GM18868 (cell line): ENCODE results near the gene KMT5B.

Source experiments
- ATAC-seq: cut with Tn5 transposase; IDR thresholded peaks from one replicate; pipeline ENCODE4 v1.9.1; 2021; ENCODE audit warnings: mild to moderate bottlenecking, moderate library complexity; ENCODE audit not compliant: unreplicated experiment

The KMT5B gene

DNA sequence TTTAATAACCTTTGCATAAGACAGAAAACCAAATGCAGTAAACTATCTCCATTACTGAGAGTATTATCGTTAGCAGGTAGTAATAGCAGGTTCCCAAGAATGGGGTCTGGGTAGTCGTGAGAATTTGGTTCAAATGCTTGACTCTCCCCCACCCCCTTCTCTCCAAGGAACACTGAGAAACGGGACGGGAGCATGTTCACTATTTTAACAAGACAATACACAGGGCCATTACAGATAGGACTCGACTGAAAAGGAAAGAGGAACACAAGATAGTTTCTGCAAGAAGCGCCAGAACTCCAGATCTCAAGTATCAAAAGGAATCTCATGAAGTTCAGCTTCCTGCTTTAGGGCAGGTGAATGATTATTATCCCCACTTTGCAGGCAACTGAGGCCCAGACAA, 27.0 kb downstream of the KMT5B start:
- ATAC-seq, result no peak

- no peak for ATAC-seq
Observed at GRCh38 chr11:68181719-68182451, 31.2 kb downstream of the KMT5B start.

GRCh38 chr11:68179847-68180246, 33.2 kb downstream of the KMT5B start:
- no peak for ATAC-seq

- ATAC-seq, result no peak
Observed at GRCh38 chr11:68177877-68178276, 35.2 kb downstream of the KMT5B start.

DNA sequence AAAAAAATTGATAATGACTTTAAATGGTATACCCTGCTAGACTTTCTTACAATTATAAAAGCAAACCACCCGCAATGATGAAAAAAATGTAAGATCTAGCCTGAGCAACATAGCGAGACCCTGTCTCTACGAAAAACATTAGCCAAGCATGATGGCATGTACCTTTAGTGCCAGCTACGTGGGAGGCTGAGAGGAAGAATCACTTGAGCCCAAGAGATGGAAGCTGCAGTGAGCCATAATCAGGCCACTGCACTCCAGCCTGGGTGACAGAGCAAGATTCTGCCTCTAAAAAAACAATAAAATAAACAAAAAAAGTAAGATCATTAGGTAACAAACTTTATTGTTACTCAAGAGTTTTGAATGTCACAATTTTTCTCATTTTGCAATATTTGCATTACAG, 39.2 kb downstream of the KMT5B start:
- no peak for ATAC-seq

DNA sequence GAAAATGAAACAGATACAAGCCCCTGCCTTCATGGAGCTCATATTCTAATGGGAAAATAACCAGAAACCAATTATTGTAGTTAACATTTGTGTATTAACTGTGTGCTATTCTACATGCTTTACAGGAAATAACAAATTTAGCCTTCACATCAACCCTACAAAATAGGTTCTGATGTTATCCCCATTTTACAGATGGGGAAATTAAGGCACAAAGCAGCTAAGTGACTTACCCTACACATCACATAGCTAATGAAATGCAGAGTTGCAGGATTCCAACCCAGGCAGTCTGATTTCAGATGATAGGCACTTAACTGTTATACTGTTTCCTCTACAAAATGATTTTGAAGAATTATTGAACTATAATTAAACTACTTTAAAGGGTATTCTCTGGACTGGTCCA, 43.7 kb downstream of the KMT5B start:
- ATAC-seq, result no peak

DNA sequence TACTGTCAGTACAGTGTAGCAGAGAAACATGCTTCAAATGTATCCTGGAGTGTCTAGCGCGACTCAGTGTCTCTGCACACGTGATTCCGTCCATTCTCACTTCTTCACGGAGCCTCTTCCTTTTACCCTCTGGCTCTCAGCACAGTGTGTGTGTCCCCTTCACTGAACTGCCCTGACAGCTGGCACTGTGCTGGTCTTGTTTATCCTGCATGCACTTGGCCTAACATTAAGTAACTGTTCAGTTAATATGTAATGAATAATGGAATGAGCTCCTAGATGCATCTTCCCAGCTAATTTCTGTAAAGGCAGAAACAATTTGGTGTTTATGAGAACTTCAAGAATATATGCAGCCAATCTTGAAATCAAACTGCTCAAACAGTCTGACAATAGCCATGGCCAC, 44.4 kb downstream of the KMT5B start:
- ATAC-seq, result no peak

GRCh38 chr11:68167474-68167873, 45.6 kb downstream of the KMT5B start:
- ATAC-seq, result no peak

DNA sequence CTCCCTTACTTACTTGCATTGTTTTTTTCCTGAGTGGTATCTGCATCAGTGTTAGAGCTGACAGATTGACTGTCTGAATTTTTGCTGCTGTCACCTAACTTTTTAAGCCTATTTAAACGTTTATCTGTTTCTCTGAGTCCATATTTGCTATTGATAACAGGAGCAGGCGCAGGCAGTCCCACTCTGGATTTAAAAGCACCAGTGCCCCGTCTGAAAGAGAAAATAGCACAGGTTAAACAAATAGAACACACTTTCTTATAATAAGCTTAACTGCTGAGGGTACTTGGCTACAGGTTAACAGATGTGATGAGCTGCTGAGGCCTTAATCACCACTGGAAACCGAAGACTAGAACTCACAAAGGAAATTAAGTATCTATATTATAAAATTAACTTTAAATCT, 46.1 kb downstream of the KMT5B start:
- no peak for ATAC-seq

DNA sequence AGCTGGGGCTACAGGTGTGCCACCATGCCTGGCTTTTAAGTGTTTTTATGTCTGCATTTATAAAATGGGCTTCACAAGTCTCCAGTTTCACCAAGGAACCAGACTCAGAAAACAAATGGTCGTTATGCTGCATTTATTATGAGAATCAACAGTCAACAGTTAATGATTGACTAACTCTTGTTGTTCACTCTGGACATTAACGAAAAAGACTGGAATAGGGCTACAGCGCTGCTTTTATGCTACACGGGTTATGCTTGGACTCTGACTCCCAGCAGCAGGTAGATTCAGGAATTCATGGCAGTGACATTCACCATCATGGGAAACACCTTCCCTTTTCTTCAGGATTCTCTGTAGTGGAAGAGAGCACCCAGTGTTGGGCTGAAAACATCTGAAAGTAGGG, 47.5 kb downstream of the KMT5B start:
- ATAC-seq, result no peak

GRCh38 chr11:68164437-68164836, 48.7 kb downstream of the KMT5B start:
- no peak for ATAC-seq

- no peak for ATAC-seq
Observed at GRCh38 chr11:68163691-68164090, 49.4 kb downstream of the KMT5B start.

DNA sequence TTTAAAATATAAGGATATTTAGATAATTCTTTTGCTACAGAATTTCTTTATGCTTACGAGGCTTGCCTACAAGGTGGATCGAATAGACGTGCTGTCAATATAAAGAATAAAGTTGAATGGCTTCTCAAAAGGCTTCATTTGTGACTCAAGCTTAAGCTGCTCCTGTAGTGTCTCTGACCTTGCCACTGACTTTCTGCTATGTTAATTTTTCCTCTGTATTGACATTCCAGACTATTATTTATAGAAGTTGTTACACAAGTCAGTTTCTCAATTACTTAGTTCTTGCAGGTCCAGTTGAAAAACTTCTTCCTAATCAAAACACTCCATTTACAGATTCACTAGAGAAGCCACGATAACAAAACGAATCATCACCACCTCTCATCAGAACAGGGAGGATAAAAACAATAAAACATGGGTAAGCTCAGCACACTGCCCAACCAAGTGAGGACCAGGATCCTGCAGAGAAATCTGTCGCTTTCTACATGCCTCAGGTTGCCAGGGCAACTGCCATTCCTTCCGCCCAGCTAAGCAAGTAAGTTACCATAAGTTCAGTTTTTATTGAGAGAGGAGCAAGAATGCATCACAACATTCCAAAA, 52.9 kb downstream of the KMT5B start:
- ATAC-seq, result no peak

GRCh38 chr11:68159665-68160064, 53.4 kb downstream of the KMT5B start:
- no peak for ATAC-seq

GRCh38 chr11:68159161-68159560, 53.9 kb downstream of the KMT5B start:
- ATAC-seq, result no peak

GRCh38 chr11:68158580-68158979, 54.5 kb downstream of the KMT5B start:
- ATAC-seq, result no peak

GRCh38 chr11:68153742-68154141, 59.4 kb downstream of the KMT5B start:
- no peak for ATAC-seq

DNA sequence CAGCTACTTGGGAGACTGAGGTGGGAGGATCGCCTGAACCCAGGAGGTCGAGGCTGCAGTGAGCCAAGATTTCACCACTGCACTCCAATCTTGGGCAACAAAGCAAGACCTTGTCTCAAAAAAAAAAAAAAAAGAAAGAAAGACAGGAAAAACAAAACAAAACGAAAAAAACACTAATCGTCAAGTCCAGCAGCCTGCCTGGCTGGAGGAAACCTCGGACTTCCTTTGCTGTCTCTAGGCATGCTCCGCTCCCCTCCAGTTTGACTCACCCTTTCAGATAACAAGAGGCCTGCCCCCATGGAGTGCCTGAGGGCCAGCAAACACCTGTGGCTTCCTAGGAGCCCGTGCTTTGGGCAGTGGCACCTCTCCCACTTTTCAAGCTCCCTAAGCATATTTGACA, 63.1 kb downstream of the KMT5B start:
- no peak for ATAC-seq

- ATAC-seq, result no peak
Observed at GRCh38 chr11:68149417-68149816, 63.7 kb downstream of the KMT5B start.

GRCh38 chr11:68148879-68149278, 64.2 kb downstream of the KMT5B start:
- no peak for ATAC-seq

- ATAC-seq, result no peak
Observed at GRCh38 chr11:68148071-68148805, 64.9 kb downstream of the KMT5B start.
